BJ (cell line): Measurements from ENCODE around the gene DCBLD2. TPM values are rescaled to one million over a fixed set of nuclear protein-coding genes. Genes with fewer than 3 reads are reported as not detected.
"Not testable (repeated sequence)": the region's sequence is repeated elsewhere in the genome, so short reads cannot be mapped to it uniquely, and the experiment has no call there.

Experiments
- CTCF ChIA-PET: fragments of 350-600 bp; formaldehyde crosslinking; extraction: SDS; loops from one replicate; lab custom pipeline; 2021; ENCODE audit warnings: antibody characterized with exemption, inconsistent platforms; lab: Yijun Ruan, JAX
- POLR2A ChIA-PET: fragments of 300-600 bp; sonication (Branson Sonifier 250); formaldehyde crosslinking; extraction: SDS; loops from one replicate; lab custom pipeline; 2021; ENCODE audit warnings: antibody characterized with exemption; lab: Charles Lee
- DNase-seq: peaks from one replicate; pipeline ENCODE4 v3.0.0-alpha.2; 2011; ENCODE audit warnings: low read depth
- H3K27me3 ChIP-seq: 2 replicates; pipeline ENCODE4 v1.6.0; 2011; ENCODE audit warnings: low read length; ENCODE audit not compliant: control insufficient read depth, insufficient read depth
- H3K36me3 ChIP-seq: 2 replicates; pipeline ENCODE4 v1.5.1; 2011; ENCODE audit warnings: low read length; ENCODE audit not compliant: control insufficient read depth, insufficient read depth
- H3K4me3 ChIP-seq: 2 replicates; pipeline ENCODE4 v1.5.1; 2011; ENCODE audit warnings: low read depth, mild to moderate bottlenecking, control low read depth, low read length
- polyA plus RNA-seq: library from polyadenylated mRNA; depleted of rRNA; stranded (reverse); fragments of >200 nt; gene quantifications from 2 replicates; pipeline ENCODE4 v1.2.3, GENCODE V29; 2011
- TF ChIP-seq, protein P1 (sequence below): IDR thresholded peaks from 2 replicates; pipeline ENCODE4 v1.5.1; 2011; ENCODE audit warnings: low read depth, mild to moderate bottlenecking, control low read depth, inconsistent platforms, low read length, moderate library complexity; ENCODE audit not compliant: insufficient read depth

DCBLD2 gene
- polyA plus RNA-seq, 1 experiment: 28.9 TPM

DNA sequence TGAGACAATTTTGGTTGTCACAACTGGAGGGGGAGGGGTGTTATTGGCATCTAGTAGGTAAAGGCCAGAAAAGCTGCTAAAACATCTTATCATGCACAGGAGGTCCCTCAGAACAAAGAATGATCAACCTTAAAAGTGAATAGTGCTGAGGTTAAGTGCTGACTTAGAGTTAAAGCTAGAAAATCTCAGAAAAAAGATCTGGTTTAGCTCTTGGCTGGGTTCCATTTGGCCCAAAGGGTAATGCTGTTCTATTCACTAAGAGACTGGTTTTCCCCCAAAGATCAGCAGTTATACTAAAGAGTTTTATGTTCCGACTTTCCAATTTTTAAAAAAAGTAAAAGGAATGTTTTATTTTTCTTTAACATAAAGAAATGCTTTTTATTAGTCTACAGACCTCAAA, 15.6 kb downstream of the DCBLD2 start:
- Histone ChIP-seq H3K36me3 (no peaks in the 10 kb centered on the region), H3K4me3 (no peak overlapping the region), H3K27me3 (no peaks in the 10 kb centered on the region)
- ChIA-PET POLR2A (no interaction called here), CTCF (interaction anchor here (0.8 to 0.9 kb wide), 3 partner anchors 12 to 285 kb away, joined by 3 read pairs; no protein-coding TSS in a partner anchor)
- TF ChIP-seq, protein P1, sequence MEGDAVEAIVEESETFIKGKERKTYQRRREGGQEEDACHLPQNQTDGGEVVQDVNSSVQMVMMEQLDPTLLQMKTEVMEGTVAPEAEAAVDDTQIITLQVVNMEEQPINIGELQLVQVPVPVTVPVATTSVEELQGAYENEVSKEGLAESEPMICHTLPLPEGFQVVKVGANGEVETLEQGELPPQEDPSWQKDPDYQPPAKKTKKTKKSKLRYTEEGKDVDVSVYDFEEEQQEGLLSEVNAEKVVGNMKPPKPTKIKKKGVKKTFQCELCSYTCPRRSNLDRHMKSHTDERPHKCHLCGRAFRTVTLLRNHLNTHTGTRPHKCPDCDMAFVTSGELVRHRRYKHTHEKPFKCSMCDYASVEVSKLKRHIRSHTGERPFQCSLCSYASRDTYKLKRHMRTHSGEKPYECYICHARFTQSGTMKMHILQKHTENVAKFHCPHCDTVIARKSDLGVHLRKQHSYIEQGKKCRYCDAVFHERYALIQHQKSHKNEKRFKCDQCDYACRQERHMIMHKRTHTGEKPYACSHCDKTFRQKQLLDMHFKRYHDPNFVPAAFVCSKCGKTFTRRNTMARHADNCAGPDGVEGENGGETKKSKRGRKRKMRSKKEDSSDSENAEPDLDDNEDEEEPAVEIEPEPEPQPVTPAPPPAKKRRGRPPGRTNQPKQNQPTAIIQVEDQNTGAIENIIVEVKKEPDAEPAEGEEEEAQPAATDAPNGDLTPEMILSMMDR: no peak
- no peak for DNase-seq

DNA sequence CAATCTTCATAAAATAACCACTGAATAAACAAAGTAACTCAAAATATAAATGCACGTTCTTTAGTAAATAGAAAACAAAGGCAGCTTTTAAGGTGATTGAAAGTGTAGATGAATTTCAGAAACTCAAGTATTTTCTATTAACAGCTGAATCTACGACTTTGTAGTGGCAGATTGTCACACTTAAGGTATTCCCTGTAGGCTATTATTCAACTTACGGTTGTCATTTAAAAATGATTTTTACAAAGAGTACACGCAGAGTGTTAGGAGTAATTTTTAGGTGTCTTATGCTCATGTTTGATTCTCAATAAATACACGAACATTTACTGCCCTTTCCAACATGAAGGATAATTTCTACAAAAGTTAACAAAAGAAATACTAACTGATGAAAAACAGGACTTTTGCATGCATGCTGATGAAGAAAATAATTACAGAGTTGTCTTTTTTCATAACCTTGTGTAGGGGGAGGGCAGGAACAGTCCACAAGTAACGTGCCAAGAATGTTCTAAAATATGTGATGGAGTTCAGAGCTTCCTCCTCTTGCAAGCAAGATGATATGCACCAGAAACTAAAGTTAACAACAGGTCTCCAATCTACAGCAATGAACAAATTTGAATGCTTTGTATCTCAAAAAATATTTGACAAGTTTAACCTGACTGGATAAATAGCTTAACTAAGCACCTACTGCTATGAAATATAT, 16.7 kb downstream of the DCBLD2 start:
- TF ChIP-seq, protein P1: no peak
- H3K27me3 ChIP-seq: no peaks in the 10 kb centered on the region
- H3K36me3 ChIP-seq: no peaks in the 10 kb centered on the region
- peak overlapping the region; percentile 12; the same call in 1 of the 2 replicates for H3K4me3 ChIP-seq
- DNase-seq: no peak
- ChIA-PET CTCF (interaction anchor here (1.2 kb wide), 1 partner anchor 34 kb away, joined by 3 read pairs; no protein-coding TSS in a partner anchor), POLR2A (no interaction called here)

DNA sequence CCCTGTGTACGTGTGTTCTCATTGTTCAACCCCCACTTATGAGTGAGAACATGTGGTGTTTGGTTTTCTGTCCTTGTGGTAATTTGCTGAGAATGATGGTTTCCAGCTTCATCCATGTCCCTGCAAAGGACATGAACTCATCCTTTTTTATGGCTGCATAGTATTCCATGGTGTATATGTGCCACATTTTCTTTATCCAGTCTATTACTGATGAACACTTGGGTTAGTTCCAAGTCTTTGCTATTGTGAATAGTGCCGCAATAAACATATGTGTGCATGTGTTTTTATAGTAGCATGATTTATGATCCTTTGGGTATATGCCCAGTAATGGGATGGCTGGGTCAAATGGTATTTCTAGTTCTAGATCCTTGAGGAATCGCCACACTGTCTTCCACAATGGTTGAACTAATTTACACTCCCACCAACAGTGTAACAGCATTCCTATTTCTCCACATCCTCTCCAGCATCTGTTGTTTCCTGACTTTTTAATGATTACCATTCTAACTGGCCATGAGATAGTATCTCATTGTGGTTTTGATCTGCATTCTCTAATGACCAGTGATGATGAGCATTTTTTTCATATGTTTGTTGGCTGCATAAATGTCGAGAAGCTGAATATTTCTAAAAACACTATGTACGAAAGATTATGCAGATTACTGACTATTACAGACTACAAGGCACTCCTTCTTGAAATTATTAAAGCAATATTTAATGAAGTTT, 18.7 kb downstream of the DCBLD2 start:
- POLR2A ChIA-PET, H3K36me3 ChIP-seq, DNase-seq, H3K4me3 ChIP-seq, H3K27me3 ChIP-seq: not testable (repeated sequence)
- CTCF ChIA-PET: interaction anchor here (1.5 kb wide), 1 partner anchor 29 kb away, joined by 3 read pairs; no protein-coding TSS in a partner anchor

DNA sequence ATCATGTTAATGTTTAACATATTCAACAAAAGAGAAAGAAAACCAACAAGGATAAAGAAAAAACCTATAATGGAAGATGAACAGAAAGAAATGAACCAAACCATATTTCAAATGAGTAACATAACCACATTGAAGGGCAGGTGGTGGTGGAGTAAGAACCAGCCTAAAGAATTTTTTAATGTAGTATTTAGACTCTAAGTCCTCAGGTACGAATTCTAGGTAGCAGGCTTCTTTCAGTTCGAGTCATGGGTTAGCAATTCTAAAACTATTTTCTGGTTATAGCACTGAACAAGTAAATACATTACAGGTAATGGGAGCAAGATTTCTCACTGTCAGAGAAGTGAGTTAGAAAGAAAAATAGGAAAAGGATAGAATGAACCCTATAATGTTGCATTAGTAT, 24.4 kb downstream of the DCBLD2 start:
- Histone ChIP-seq H3K27me3 (no peaks in the 10 kb centered on the region), H3K4me3 (no peak overlapping the region), H3K36me3 (no peaks in the 10 kb centered on the region)
- TF ChIP-seq, protein P1: no peak
- ChIA-PET POLR2A (no interaction called here), CTCF (no interaction called here)
- DNase-seq: no peak

DNA sequence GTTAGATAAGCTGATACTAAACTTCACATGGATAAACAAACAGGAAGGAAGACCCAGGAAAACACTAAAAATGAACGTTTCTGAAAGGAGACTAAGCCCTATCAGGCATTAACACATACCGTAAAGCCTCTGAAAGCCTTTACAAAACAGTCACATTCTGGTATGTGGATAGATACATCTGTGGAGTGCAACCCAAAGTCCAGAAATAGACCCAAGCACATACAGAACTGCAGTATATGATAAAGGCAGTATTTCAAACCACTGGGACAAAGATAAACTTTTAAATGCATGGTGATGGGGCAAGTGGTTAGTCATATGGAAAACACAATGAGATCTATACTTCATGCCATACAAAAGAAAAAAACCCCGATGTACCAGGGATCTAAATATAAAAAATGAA, 26.0 kb downstream of the DCBLD2 start:
- TF ChIP-seq, protein P1: no peak
- Histone ChIP-seq H3K27me3 (no peaks in the 10 kb centered on the region), H3K4me3 (no peak overlapping the region), H3K36me3 (no peaks in the 10 kb centered on the region)
- ChIA-PET CTCF (no interaction called here), POLR2A (no interaction called here)
- DNase-seq: no peak
